ENCODE data around the gene NME3. TPM values are rescaled to one million over a fixed set of nuclear protein-coding genes. Genes with fewer than 3 reads are reported as not detected.
"Not testable (repeated sequence)": the region's sequence is repeated elsewhere in the genome, so short reads cannot be mapped to it uniquely, and the experiment has no call there.

Gene NME3
- polyA plus RNA-seq, 10 donors, result 11.2 to 33.1 (median 17.3) TPM

DNA sequence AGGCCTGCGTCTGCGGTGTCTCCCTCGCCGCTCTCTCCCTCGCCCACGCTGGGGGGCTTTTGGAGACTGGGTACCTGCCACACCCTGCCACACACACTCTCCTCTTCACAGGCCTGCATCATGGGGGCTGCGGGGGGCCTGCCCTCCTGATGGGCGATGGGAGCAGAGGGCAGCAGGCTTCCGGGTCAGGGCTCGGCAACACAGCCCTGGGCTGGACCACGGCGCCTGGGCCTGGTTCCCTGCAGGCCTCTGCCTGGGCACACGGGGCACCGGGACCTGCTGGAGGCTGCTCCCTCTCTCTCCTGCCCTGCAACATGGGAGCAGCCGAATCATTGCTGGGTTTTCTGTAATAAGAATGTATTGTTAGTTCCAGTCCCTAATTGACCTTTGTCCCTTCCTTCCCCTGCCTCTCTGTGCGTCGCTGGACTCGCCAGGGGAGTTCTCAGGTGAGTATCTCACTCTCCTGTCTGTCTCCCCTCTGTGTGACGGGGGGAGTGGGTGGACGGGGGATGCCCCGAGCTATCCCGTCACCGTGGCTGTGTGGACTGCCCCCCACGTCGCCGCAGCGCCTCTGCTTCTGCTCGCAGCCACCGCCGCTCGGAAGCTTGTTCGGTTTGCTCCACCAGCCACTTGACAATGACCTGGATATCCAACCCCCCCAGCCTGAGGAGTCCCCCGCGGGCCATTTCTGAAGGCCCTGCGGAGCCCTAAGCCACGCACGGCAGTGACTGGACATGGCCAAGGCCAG is 13.5 kb downstream of the NME3 start:
- DNase-seq, result no peak

DNA sequence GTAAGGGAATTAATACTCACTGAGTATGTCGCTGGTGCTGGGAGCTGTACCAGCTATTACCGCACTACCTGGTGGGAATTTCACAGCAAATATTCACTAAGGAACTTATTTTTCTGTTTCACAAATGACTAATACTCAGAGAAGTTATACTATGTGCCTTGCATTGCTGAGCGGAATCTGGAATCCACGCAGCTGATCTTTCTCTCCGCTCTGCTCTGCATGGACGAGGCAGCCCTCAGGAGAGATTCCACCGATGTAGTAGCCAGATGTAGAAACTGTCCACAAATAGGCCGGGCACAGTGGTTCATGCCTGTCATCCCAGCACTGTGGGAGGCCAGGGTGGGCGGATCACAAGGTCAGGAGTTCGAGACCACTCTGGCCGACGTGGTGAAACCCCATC is 17.1 kb downstream of the NME3 start:
- no peak for DNase-seq

DNA sequence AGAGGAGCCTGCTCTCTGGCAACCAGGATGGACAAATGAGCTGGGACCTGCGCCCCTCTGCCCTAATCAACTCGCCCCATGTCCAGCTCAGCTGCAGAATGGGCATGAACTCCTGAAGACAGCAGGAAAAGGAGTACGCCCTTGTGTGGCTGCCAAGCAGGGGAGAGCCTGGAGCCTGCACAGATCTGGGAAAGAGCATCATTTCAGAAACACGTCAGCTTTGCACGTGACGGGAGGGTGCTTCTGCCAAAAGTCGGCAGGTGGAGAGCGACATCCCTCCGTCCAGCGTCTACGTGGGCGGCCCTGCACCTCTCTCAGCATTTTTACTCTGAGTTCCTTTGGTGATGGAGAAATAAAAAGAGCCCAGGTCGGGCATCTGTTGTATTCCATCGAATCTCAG is 18.5 kb downstream of the NME3 start:
- no peak for DNase-seq

DNA sequence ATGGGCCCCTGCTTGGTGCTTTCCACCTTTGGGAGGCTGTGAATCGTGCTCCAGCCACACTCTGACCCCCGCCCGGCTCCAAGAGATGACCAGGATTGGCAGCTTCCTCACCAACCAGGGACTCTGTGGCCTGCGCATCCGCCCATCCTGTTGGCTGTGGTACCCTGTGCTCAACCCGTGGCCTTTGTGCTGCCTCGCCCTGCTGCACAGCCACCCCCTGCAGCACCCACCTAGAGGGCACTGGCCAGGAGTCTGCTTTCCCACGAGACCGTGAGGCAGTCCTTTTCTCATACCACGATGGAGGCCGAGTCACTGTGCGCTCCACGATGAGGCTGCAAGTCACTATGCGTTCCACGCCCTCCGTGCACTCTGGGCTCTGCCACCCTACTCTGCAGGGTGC is 19.4 kb downstream of the NME3 start:
- DNase-seq, result no peak

DNA sequence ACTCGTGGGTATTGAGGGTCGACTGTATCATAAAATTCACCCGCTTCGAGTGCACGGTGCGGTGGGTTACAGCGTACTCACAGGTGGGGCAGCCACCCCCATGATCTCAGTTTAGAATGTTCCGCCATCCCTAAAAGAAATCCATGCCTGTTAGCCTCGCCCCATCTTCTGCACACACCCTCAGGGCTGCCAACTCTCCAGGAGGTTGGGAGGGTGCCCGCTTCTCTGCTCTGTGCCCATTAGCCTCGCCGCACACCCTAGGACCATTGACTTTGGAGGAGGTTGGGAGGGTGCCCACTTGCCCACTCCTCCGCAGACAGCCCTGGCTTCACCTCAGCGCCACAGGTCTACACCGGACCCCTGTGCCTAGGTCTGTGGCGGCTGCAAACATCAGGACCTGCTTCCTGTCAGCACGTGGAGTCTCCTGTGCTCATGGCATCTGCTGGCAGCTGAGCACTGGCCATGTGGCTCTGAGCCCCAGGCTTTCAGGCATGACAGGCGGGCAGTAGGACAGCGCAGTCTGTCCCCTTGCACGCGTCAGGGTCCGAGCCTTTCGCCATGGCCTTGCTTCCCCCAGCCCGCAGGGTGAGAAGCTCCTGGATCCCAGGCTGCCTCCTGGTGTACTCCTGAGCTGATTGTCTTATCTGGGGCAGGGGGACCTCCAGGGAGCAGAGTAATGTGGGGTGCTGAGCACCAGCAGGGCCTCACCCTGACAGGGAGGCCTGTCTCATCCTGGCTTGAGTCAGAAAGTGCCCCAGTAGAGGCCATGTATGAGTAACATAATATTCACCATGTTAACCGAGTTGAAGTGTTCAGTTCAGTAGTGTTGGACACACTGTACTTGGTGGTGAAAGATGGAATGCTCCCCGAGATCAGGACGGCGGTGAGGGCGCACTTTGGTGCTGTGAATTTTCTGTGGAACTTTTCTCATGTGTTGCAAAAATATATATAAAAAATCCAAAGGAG is 21.9 kb downstream of the NME3 start:
- no peak for DNase-seq

DNA sequence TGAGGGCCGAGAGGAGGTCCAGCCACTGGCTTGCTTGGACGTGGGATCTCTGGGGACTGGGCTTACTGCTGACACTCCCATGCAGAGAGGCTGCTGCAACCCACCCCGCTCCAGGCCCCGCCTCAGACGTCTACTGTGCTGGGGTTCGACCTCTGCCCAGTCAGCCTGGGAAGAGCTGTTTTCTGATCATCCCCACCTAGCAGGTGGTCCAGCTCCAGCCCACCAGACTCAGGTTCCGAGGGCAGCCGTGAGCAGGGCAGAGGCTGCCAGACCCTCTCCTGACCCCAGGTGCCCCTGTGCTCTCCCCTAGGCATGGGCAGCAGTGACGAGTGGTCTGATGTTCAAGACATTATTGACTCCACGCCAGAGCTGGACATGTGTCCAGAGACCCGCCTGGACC is 23.4 kb downstream of the NME3 start:
- no peak for DNase-seq

DNA sequence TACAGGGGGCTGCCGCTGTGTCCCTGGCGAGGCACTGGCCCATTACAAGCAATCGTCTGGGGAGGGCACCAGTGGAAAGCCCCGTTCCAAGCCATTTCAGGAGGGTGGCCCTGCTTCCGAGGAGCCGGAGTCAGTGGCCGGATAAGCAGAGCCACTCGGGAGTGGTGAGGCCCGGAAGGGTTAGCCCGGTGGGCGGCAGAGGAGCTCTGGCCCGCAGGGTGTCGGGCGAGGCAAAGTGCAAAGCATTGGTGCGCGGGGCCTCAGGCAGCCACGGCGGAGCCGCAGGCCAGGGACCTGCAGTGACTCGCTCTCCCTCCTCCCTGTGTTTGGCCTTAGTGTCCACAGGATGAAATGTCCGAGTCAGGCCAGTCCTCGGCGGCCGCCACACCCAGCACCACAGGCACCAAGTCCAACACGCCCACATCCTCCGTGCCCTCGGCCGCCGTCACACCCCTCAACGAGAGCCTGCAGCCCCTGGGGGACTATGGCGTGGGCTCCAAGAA is 24.6 kb downstream of the NME3 start:
- DNase-seq, result no peak

DNA sequence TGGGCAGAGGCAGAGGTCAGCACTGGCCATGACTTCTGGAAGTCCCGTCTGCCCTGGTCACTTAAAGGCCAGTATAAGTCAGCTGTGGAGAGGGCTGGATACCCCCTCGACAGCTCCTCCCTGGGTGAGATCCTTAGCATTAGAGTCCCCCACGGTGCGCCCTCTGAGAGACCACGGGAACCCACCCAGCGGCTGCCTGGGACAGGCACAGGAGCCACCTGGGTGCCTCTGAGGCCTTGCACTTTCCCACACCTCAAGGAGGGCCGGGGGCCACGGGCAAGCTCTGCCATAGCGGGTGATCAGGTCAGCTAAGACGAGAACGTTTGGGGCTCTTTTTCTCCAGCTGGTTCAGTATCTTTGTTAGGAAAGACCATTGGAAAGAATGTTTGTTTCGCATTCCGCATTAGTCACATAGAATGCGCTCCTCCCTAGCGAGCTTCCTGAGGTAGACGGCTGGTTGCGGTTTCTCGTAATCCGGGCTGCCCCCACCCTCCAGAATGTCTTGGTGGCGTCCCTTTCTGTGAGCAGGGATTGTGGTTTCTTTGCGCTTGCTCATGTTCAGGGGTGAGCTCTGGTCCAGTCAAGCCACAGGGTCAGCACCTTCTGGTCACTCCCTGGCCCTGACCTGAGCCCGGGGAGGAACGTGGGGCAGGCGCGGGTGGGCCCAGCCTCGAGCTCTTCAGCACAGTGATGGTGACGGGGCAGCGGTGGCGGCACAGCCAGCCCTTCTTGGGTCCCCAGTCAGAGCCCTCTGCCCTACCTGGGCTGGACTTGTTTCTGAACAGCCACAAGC is 25.2 kb downstream of the NME3 start:
- no peak for DNase-seq

DNA sequence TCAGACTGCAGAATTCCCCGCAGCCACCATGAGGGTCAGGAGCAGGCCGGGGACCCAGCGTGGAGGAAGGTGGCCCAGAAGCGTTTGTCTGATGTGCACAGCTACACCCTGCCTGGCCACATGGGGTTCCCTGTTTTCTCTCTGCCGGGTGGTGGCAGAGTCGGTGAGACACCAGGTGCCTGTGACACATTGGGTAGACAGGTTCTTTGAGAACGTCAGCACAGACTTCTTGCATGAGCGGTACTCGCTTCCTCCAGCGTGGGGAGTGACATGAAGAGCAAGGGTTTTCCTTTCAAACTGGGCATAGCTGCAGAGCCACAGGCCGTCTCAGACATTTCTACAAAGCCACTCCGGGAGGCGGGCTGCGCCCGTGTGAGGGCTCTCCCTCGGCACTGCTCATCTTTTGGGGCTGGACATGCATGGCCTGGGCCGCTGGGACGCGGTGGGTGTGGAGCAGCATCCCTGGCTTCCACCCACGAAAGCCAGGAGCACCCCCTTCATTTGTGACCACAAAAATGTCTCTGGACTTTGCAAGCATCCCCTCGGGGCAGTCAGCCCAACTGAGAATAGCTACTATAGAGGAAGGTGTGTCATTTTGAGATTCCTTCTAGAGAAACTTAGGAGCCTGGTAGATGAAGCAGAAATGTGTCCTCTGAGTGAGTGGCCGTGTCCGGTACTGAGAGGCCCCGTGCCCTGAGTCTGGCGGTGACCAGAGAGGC is 26.0 kb downstream of the NME3 start:
- peak in 1 of 3 donors; percentile 28 for DNase-seq

DNA sequence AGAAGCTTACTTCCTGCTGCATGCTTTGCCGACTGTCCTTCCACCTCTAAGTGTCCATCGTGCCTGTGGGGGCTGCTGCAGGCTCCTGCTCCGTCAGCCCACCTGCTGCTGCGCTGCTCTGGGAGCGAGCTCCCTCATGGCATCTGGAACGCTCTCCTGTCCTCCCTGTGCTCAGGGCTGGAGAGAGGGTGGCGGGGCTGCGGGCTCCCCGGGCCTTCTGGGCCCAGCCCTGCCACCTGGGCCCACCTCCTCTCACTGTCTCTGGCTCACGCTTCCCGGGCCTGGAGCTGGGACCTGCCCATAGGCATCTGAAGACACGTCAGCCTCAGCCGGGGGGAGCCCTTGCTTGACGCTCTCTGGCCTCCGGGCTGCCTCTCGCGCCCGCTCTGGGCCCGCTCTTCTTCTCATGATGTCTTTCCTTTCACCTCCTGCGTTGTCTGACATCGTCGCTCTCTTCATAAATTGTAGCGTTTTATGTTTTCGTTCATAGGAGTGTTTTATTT is 27.0 kb downstream of the NME3 start:
- DNase-seq, result no peak

DNA sequence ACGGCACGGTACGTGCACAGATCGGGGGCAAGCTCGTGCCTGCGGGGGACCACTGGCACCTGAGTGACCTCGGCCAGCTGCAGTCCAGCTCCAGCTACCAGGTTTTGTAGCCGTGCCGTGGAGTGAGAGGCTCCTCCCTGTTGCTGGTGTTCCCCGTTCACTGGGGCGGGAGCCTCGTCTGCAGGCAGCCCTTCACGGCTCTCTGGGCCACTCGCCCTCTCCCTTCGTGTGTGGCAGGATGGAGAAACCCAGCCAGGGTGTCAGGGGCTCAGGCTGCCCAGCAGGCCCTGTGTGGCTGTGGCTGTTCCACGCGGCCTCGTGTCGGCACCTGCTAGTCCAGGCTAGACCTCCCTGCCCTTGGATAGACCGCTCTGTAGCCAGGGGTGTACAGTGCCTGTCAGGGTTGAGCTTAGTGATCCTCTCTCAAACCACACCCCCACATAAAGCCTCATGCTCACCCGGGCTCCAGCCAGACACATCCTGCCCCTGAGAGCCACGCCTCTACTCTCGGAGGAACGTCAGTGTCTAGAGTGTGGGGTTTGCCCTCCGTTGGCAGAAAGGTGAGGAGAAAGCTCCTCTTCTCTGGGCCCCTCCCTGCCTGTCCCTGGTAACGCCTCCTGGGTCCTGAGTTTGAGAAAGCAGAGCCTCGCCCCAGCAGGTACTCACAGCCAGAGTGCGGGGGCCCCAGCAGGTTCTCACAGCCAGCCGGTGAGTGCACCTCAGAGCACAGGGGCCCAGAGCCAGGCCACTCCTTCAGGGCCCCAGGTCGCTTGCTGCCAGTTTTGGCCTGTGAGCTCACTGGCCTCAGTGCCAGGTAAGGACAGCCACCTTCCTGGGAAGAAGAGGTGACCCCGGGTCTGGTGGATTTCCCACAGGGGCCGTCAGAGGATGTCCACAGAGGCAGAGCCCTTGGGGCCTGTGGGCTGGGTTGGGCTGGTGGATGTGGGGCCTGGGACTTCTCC is 27.7 kb downstream of the NME3 start:
- DNase-seq, result no peak

DNA sequence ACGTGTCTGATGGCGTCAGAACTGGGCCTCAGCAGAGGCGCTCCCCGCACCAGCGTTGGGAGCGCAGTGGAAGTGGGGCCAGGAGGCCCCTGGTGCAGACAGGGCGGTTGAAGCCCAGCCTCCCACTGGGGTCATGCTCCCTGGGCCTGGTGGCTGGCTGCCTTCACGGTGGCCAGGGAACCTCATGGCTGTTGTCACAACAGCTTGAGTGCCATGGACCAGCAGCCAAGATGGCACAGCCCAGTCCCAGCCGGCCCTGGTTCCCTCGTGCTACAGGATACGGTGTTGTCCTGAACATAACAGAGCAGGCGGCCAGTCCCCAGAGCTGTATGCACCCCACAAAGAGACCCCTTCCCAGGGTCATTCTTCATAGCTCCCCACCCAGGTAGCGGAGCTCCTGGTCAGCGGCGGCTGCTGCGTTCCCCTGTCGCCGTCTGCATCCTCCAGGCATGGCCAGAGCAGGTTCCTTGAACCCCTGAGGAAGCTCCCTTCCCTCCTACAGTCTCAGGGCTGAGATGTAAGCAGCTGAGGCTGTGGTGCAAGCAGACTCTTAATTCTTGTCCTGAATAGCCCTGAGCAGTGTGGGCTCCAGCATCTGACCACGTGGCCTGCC is 29.7 kb downstream of the NME3 start:
- no peak for DNase-seq

DNA sequence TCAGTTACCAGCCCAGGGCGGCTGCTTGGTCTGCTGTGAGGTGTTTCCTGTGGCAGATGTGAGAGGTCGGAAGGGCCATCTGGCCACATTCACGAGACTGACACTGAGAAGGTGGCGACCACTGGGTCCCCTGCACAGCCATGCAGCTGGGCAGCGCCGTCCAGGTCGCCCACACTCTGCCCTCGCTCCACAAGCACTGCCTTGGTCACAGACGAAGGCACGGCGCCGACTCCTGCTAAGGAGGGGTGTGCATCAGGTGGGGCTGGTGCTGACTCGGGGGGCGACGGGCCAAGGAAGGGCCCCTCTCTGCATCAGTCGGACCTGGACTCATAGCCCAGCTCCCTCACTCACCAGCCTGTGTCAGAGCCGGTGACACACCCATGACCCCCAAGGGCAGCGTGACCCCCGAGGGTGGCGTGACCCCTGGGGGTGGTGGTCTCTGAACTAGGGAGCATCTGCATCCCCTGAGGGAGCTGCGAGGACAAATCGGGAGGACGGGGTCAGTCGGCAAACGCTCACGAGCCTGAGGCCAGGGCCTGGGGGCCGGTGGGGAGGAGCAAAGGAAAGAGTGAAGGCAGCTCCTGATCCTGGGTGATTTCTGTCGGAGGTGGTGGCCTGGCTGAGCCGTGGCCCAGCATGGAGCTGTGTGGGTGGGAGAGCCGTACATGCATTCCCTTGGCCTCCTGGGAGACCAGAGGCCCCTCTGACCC is 30.4 kb downstream of the NME3 start:
- DNase-seq, result no peak

DNA sequence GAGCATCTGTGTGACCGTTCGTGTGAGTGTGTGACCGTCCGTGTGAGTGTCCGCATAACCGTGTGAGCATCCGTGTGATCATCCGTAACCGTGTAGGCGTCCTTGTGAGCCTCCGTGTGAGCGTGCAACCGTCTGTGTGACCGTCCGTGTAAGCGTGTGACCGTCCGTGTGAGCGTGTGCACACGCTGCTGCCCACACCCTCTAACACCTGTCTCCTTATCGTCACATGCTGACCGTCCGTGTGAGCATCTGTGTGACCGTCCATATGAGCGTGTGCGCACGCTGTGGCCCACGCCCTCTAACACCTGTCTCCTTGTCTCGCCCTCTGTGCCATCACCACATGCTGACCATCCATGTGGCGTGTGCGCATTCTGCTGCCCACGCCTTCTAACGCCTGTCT is 31.1 kb downstream of the NME3 start:
- DNase-seq, result no peak

DNA sequence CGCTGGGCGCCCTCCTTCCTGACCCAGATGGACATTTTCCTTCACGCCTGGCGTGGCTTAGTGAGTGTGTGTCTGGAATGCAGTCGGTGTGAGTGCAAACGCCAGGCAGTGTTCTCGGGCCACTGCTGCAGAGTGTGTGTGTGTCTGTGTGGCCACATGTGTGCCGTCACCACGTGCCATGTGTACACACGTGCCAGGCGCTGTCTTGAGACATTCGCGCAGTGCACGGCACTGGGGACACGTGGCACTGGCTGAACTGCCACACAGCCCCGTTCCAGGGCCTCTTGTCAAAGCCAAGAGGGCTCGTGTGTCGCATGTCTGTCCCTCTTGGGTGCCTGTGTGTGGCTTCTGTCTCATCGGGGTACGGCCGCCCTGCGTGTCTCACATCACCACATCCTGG is 36.5 kb downstream of the NME3 start:
- no peak for DNase-seq

DNA sequence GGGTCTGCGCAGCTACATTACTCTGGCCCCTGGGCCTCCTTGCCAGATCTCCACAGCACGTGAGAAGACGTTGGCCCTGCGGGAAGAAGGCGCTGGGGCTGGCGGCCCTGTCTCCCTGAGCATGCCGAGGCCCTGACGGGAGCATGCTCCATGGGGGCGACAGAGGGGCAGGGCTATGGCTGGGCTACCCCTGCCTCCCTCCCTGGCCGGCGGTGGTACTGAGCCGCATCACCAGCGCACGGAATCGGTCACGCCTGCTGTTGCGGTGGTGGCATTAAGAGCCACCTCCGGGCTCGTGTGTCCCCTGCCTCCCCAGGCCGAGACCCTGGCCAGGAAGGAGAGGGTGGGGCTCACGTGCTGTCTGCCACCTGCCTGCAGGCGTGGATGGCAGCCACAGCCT is 37.2 kb downstream of the NME3 start:
- no peak for DNase-seq

DNA sequence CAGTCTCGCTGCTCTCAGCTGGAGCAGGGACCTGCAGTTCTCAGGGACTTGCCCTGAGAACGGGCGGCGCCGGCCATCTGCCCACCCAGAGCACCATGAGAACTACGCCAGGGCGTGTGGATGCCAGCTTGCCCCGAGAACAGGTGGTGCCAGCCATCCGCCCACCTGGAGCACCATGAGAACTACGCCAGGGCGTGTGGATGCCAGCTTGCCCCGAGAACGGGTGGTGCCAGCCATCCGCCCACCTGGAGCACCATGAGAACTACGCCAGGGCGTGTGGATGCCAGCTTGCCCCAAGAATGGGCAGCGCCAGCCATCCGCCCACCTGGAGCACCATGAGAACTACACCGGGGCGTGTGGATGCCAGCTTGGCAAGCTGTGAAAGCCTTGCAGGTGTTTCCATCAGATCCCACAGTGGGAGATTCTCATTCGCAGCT is 38.8 kb downstream of the NME3 start:
- DNase-seq, result not testable (repeated sequence)

DNA sequence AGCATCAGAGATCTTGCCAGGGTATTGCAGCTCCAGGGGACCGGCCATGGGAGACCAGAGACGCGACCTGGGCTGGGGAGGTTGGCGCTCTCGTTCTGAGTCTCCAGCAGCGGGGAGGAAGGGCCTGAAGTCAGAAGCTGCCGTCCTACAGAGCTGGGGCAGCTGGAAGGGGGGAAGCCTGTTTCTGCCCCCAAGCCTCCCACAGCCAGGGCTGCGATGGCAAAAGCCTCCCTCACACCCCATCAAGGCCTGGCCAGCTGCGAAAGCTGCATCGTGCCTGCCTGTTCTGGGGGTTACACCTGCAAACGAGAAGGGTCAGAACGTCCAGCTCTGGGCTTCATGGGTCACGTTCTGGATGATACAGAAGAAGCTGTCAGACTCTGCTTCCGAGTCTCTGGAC is 39.3 kb downstream of the NME3 start:
- DNase-seq, result no peak

DNA sequence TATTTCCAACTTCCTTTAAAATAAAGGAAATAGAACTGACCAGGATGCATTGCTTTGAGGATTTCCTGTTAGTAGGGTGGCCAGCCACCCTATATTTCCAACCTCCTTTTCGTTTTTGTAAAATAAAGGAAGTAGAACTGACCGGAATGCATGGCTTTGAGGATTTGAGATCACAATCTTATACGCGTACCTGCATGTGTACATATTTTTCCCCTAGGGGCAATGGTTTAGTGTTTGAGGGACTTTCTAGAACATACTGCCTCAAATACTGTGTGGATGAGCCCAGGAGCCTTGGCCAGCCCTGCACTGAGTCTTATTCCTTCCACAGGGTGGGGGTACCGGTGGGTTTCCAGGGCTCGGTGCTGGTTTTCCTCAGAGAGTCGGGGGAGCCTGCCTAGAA is 39.7 kb downstream of the NME3 start:
- DNase-seq, result no peak
